Gastroesophageal sphincter (tissue), 4 donors: ENCODE measurements around the gene IL1A. TPM values are rescaled to one million over a fixed set of nuclear protein-coding genes. Genes with fewer than 3 reads are reported as not detected.
"Not testable (repeated sequence)": the region's sequence is repeated elsewhere in the genome, so short reads cannot be mapped to it uniquely, and the experiment has no call there.

Experiments
- ATAC-seq: fragments of 150-250 bp; one replicate; pipeline ENCODE4 v1.9.1; 2016; ENCODE audit warnings: mild to moderate bottlenecking, moderate library complexity
- H3K27ac ChIP-seq, 4 donors: fragments of 200-600 bp; sonication (generic) in 3 of 4; 1 replicate in 3 of 4; 2 replicates in 1 of 4; pipeline ENCODE4 v1.5.1; 2016 to 2019
- H3K27me3 ChIP-seq: fragments of 200-600 bp; sonication (generic); one replicate; pipeline ENCODE4 v1.5.1; 2019
- H3K36me3 ChIP-seq, 2 donors: fragments of 200-600 bp; sonication (generic); one replicate each; pipeline ENCODE4 v1.5.1; 2019; ENCODE audit warnings: control low read depth in 1 of 2
- H3K4me1 ChIP-seq, 3 donors: fragments of 200-600 bp; sonication (generic); 1 replicate in 2 of 3; 2 replicates in 1 of 3; pipeline ENCODE4 v1.5.1; 2016 to 2019; ENCODE audit warnings: control low read depth in 2 of 3
- H3K4me3 ChIP-seq, 2 donors: fragments of 200-600 bp; sonication (generic); one replicate each; pipeline ENCODE4 v1.5.1; 2019; ENCODE audit warnings: mild to moderate bottlenecking in 1 of 2, moderate library complexity in 1 of 2
- H3K9me3 ChIP-seq, 3 donors: fragments of 200-600 bp; sonication (generic); one replicate each; pipeline ENCODE4 v1.5.1; 2017 to 2019; ENCODE audit warnings: control low read depth in 2 of 3
- CTCF ChIP-seq, 4 experiments: fragments of 200-600 bp in 2 of 4; fragments of 450-650 bp in 2 of 4; sonication (generic) in 1 of 4; IDR thresholded peaks; one replicate each; pipeline ENCODE4 v1.5.1; 2017 to 2019; ENCODE audit warnings: antibody characterized with exemption in 4 of 4, mild to moderate bottlenecking in 2 of 4, moderate library complexity in 2 of 4
- EP300 ChIP-seq: sonication (generic); formaldehyde crosslinking; IDR thresholded peaks from one replicate; pipeline ENCODE4 v1.6.1; 2017; ENCODE audit warnings: antibody characterized with exemption, mild to moderate bottlenecking
- POLR2A ChIP-seq, 2 donors: fragments of 450-650 bp; IDR thresholded peaks; one replicate each; pipeline ENCODE4 v1.6.1; 2017; ENCODE audit warnings: antibody characterized with exemption in 2 of 2, mild to moderate bottlenecking in 2 of 2, moderate library complexity in 1 of 2
- POLR2AphosphoS5 ChIP-seq: sonication (generic); formaldehyde crosslinking; IDR thresholded peaks from one replicate; pipeline ENCODE4 v1.6.1; 2017; ENCODE audit warnings: antibody characterized with exemption
- WGBS, 2 donors: methylation state at CpG; one replicate each; pipeline ENCODE4 v1.1.5; 2018; ENCODE audit warnings: low coverage in 1 of 2; 5-methylcytosine and 5-hydroxymethylcytosine counted together
- total RNA-seq, 4 donors: library from RNA; depleted of rRNA; stranded (reverse); fragments of >200 nt; gene quantifications; one replicate each; pipeline ENCODE4 v1.1.0, GENCODE V29; 2016

IL1A gene
- total RNA-seq = not detected

- Histone ChIP-seq H3K27ac (no peak within 1 kb of the TSS), H3K4me3 (no peak within 1 kb of the TSS), H3K4me1 (no peaks in the 10 kb centered on the region), H3K27me3 (no peaks in the 10 kb centered on the region), H3K36me3 (no peaks in the 10 kb centered on the region), H3K9me3 (no peaks in the 10 kb centered on the region)
- 32 to 35% methylated on average over 13 of the region's 13 CpGs for WGBS, 2 donors
- no peak for TF ChIP-seq POLR2A (IDR thresholded peaks at IDR 0.05)
- no peak for TF ChIP-seq EP300
- no peak for TF ChIP-seq CTCF (IDR thresholded peaks at IDR 0.05)
- no peak for TF ChIP-seq POLR2AphosphoS5
- ATAC-seq = no peak
Observed at GRCh38 chr2:112784199-112785189, at the start of gene IL1A. Gene IL1A, minus strand, starts transcription at chr2:112784493. Its CDS starts 723 bp downstream, at chr2:112783770.

- Histone ChIP-seq H3K27ac (no peak overlapping the region), H3K36me3 (no peaks in the 10 kb centered on the region), H3K9me3 (no peaks in the 10 kb centered on the region), H3K4me3 (no peak overlapping the region), H3K27me3 (no peaks in the 10 kb centered on the region), H3K4me1 (peaks cover 0 to 8% (median 0%) of the 10 kb centered on the region in 3 donors)
- ATAC-seq = no peak
- TF ChIP-seq EP300 = no peak
- TF ChIP-seq POLR2AphosphoS5 = no peak
- TF ChIP-seq CTCF (IDR thresholded peaks at IDR 0.05) = no peak
- TF ChIP-seq POLR2A (IDR thresholded peaks at IDR 0.05) = no peak
Observed at GRCh38 chr2:112833976-112834375, 49.7 kb upstream of the IL1A start.

- not testable (repeated sequence) for H3K36me3 ChIP-seq, ATAC-seq, H3K27me3 ChIP-seq, H3K4me3 ChIP-seq, H3K4me1 ChIP-seq, H3K9me3 ChIP-seq, H3K27ac ChIP-seq
- whole genome bisulfite sequencing, 2 donors = 93 to 100% methylated on average over 2 to 3 of the region's 5 CpGs
Observed at GRCh38 chr2:112833639-112833931, 49.3 kb upstream of the IL1A start.

- H3K9me3 ChIP-seq = no peaks in the 10 kb centered on the region
- H3K4me1 ChIP-seq = peaks cover 0 to 8% (median 0%) of the 10 kb centered on the region in 3 donors
- no peaks in the 10 kb centered on the region for H3K27me3 ChIP-seq
- WGBS, 2 donors = 84 to 100% methylated on average over 2 to 6 of the region's 14 CpGs
- H3K36me3 ChIP-seq = no peaks in the 10 kb centered on the region
- no peak overlapping the region for H3K4me3 ChIP-seq
- H3K27ac ChIP-seq = no peak overlapping the region
- TF ChIP-seq POLR2AphosphoS5 (no peak), CTCF (IDR thresholded peaks at IDR 0.05) (no peak), EP300 (no peak)
- ATAC-seq = no peak
Observed at GRCh38 chr2:112832841-112833638, 48.7 kb upstream of the IL1A start.

- Histone ChIP-seq H3K4me1 (peaks cover 0 to 8% (median 0%) of the 10 kb centered on the region in 3 donors), H3K9me3 (no peaks in the 10 kb centered on the region), H3K4me3 (no peak overlapping the region), H3K27ac (no peak overlapping the region), H3K36me3 (no peaks in the 10 kb centered on the region), H3K27me3 (no peaks in the 10 kb centered on the region)
- WGBS, 2 donors = 79 to 95% methylated on average over 6 of the region's 15 CpGs
- no peak for ATAC-seq
- no peak for TF ChIP-seq EP300
- no peak for TF ChIP-seq CTCF (IDR thresholded peaks at IDR 0.05)
- no peak for TF ChIP-seq POLR2A (IDR thresholded peaks at IDR 0.05)
- TF ChIP-seq POLR2AphosphoS5 = no peak
Observed at GRCh38 chr2:112831946-112832840, 47.9 kb upstream of the IL1A start.
